Right cardiac atrium (tissue), 5 donors: ENCODE results near the gene OSTM1. TPM values are rescaled to one million over a fixed set of nuclear protein-coding genes. Genes with fewer than 3 reads are reported as not detected.

Experiments
- ATAC-seq, 2 donors: fragments of 200-7000 bp; cut with Tn5 transposase; one replicate each; pipeline versions ENCODE4 v1.8.0 to v1.9.1; 2020; ENCODE audit warnings: moderate library complexity in 2 of 2, mild to moderate bottlenecking in 1 of 2
- DNase-seq, 3 donors: peaks; one replicate each; pipeline ENCODE4 v3.0.0-alpha.2; 2020
- H3K27ac ChIP-seq: one replicate; pipeline ENCODE4 v1.5.1; 2013; ENCODE audit warnings: mild to moderate bottlenecking, low read length, control low read depth, moderate library complexity
- H3K27me3 ChIP-seq: one replicate; pipeline ENCODE4 v1.6.1; 2013; ENCODE audit not compliant: control insufficient read depth, insufficient read depth
- H3K4me1 ChIP-seq: one replicate; pipeline ENCODE4 v1.6.1; 2013; ENCODE audit warnings: low read length; ENCODE audit not compliant: control insufficient read depth, insufficient read depth
- H3K4me3 ChIP-seq: one replicate; pipeline ENCODE4 v1.5.1; 2013; ENCODE audit warnings: low read length, control low read depth
- H3K9me3 ChIP-seq: one replicate; pipeline ENCODE4 v1.6.1; 2013; ENCODE audit warnings: low read length; ENCODE audit not compliant: control insufficient read depth
- WGBS: extraction: QIAGEN DNeasy Blood & Tissue Kit; methylation state at CpG from one replicate; pipeline ENCODE4 v1.1.7; 2013; 5-methylcytosine and 5-hydroxymethylcytosine counted together
- intact Hi-C, 4 donors: fragments of 100-400 bp; cut with DNase I; formaldehyde crosslinking; loops; one replicate each; pipeline versions ENCODE4 v1.11.0 to v1.14.0; 2022 to 2023
- polyA plus RNA-seq: library from polyadenylated mRNA; stranded (reverse); fragments of 200-250 nt; gene quantifications from one replicate; pipeline ENCODE4 v1.2.3, GENCODE V29; 2013
- total RNA-seq, 4 donors: library from RNA; stranded (reverse); fragmentation: NEBNext Ultra II Directional; extraction: Animal tissue kit (Norgen Biotek cat#: 25700); gene quantifications; one replicate each; pipeline ENCODE4 v1.2.1, GENCODE V29; 2021
- donor health status: healthy with polysubstance abuse.
- donor health status: DM: no; HTN: yes; CAD: no.
- donor health status: DM: no; HTN: no; CAD: no.
- donor health status: DM: no; HTN: yes; CAD: no; lungs with severe emphysema.
- donor health status: DM: yes; HTN: yes; CAD: no.

OSTM1 gene
- total and polyA plus RNA-seq, 5 donors = 27.0 to 55.3 (median 52.0) TPM

DNA sequence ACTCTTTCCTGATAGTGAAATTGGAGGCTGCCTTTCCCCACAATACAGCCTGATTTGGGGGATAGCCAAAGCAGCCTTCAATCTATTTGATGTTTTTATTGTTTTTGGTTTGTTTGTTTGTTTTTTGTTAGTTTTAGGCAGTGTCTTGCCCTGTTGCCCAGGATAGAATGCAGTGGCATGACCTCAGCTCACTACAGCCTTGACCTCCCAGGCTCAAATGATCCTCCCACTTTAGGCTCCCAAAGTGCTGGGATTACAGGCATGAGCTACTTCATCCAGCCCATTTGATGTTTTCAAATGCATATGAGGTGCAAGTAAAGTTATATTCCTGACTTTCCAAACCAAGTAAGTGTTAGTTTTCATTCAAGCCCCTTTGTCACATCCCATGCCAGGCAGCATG lies 75.2 kb downstream of the OSTM1 start:
- no peak overlapping the region for H3K27ac ChIP-seq
- ATAC-seq (no peak), DNase-seq (no peak)
- H3K9me3 ChIP-seq = no peaks in the 10 kb centered on the region
- H3K4me1 ChIP-seq = no peaks in the 10 kb centered on the region
- intact Hi-C loops = no loop called here
- H3K27me3 ChIP-seq = no peaks in the 10 kb centered on the region
- no peak overlapping the region for H3K4me3 ChIP-seq

DNA sequence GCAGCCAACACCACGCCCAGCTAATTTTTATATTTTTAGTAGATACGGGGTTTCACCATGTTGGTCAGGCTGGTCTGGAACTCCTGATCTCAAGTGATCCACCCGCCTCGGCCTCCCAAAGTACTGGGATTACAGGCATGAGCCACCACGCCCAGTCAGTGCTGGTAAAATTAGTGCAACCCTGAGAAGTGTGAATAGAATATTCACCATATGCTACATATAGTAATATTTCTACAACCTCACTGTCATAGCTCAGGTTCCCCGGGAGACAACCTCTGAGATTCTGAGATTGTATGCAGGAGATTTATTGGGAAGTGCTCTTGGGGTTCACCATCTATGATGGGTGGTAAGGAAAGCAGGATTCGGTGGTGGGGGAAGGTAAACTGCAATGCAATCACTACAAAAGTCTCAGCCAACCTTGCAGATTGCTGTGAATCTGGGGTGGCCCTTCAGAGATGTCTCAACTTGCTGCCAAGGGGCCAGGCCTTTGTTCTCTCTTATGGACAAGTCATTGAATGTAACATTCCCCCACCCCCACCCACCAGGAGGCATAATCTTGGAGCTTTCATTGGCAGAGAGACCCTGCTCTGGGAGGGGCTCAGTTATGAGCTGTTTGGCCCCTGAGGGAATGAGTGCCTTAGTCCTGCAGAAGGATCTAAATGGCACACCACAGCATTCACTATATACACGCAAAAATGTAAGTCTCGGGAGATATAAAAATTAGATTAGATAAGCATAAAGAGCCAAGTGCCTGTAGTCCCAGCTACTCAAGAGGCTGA lies 82.6 kb downstream of the OSTM1 start:
- Histone ChIP-seq H3K4me3 (no peak overlapping the region), H3K27me3 (no peaks in the 10 kb centered on the region), H3K9me3 (no peaks in the 10 kb centered on the region), H3K27ac (no peak overlapping the region), H3K4me1 (no peaks in the 10 kb centered on the region)
- ATAC-seq (no peak), DNase-seq (no peak)
- WGBS = 83% methylated on average over 9 of the region's 9 CpGs
- intact Hi-C loops = no loop called here

Other genes with a start within 250 kb of the OSTM1 start
- gene SEC63, start 116.5 kb downstream of the OSTM1 start, total RNA-seq = 100 to 1,000 TPM in 1 of 4 donors, 10 to 100 TPM in 3; 65.6 to 100 (median 87.9) TPM
- 30.6 TPM for gene SEC63, start 116.5 kb downstream of the OSTM1 start, polyA plus RNA-seq
- gene NR2E1, start 91.3 kb upstream of the OSTM1 start, total RNA-seq = not detected
- not detected for gene NR2E1, start 91.3 kb upstream of the OSTM1 start, polyA plus RNA-seq
- 100 to 1,000 TPM; 203 to 265 (median 229) TPM for gene SNX3, start 186.3 kb upstream of the OSTM1 start, total RNA-seq
- 354 TPM for gene SNX3, start 186.3 kb upstream of the OSTM1 start, polyA plus RNA-seq
- 10 to 100 TPM in 2 of 4 donors, 1 to 10 TPM in 2; 8.9 to 14.5 (median 10.5) TPM for gene AFG1L, start 220.3 kb upstream of the OSTM1 start, total RNA-seq
- gene AFG1L, start 220.3 kb upstream of the OSTM1 start, polyA plus RNA-seq = 3.9 TPM